ENCODE results near the gene RNF169.

Gene RNF169

DNA sequence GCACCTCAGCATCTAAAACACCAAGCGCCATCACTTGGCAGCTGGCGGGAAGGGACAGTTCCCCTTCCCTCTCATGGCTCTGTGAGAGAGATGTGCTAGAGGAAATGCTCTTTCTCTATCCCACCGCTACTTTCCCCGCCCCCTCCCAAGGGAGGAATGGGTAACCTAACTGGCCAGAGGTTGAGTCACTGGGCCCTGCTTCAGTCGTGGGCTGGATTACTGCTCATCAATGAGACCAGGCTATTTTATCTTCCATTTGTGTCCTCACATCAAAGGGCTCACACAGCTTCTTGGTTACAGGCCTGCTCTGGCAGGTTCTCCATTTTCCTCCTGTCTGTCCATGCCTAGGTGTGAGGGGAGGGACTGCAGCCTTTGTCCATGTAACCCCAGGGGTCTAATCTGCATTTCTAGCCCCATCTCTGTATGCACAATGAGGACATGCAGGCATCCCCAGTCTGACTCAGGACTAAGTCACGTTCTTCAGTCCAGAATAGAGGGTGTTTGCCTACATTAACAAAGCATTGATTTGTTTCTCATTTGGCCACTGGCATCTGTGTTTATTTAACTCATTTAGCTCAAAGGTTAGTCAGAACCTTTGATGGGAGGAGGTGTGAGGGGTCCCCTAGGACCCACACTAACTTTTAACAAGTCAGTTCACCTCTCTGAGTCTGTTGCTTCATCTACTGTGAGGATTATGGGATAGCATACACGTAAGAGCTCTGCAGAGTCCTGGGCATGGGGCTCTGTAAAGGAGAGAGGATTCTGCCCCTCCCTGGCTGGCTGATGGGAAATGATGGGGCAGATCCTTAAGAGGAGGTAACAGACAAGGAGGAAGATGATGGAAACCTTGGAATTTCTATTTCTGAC lies 101.1 kb downstream of the RNF169 start:
- Mint-ChIP-seq H3K36me3 (ENCODE audit: insufficient read depth) (peaks cover 9% of the 10 kb centered on the region), H3K27ac (no peak overlapping the region)
- no peak for ATAC-seq (replicated peaks)

DNA sequence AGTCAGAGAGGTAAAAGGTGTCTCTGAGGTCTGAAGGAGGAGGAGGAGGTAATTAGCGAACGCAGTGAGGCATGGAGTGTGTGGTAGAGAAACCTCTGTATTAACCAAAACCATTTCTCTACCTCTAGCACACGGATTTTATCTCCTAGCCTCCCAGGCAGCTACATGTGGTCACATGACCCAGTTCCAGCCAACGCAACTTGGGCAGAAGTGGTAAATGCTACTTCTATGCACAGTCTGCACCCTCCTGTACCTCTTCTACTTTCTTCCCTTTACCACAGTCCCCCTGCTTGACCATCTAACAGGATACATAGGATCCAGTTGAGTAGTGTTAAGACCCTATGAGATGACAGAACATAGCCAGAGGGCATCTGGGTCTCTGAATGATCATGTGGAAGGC lies 104.6 kb downstream of the RNF169 start:
- Mint-ChIP-seq H3K4me1 (ENCODE audit: low read depth in 2 of 2) (no peaks in the 10 kb centered on the region), H3K36me3 (ENCODE audit: insufficient read depth) (peaks cover 13% of the 10 kb centered on the region), H3K27me3 (no peaks in the 10 kb centered on the region), H3K9me3 (no peaks in the 10 kb centered on the region), H3K4me3 (no peak overlapping the region), H3K27ac (no peak overlapping the region)
- ATAC-seq (replicated peaks) (no peak), DNase-seq (no peak)

More for the DNA sequence above, 101.1 kb downstream of the RNF169 start:
- Mint-ChIP-seq H3K4me3 (no peak overlapping the region), H3K4me1 (ENCODE audit: low read depth in 2 of 2) (peaks cover 18 to 24% of the 10 kb centered on the region in 2 donors), H3K9me3 (no peaks in the 10 kb centered on the region), H3K27me3 (no peaks in the 10 kb centered on the region)
- DNase-seq: no peak

DNA sequence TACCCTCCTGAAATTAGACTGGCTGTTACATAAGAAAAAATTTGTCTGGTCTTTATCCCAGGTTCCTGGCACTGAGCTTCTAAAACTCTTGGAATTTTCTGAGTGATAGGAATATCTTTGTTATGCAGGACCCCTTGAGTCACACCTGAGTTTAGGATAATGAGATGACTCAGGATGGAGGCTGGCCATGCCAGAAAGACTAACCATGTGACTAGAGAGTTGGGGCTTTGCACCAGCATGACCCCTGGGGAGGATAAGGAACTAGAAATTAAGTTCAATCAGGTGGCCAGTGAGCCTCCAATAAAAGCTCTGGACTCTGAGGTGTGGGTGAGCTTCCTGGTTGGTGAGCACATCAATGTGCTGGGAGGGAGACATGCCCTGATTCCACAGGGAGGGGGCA lies 112.1 kb downstream of the RNF169 start:
- Mint-ChIP-seq H3K36me3 (ENCODE audit: insufficient read depth) (peaks cover 20% of the 10 kb centered on the region), H3K4me1 (ENCODE audit: low read depth in 2 of 2) (no peaks in the 10 kb centered on the region), H3K9me3 (peaks cover 0 to 3% of the 10 kb centered on the region in 2 donors), H3K4me3 (no peak overlapping the region), H3K27ac (no peak overlapping the region), H3K27me3 (no peaks in the 10 kb centered on the region)
- no peak for DNase-seq
- no peak for ATAC-seq (replicated peaks)

DNA sequence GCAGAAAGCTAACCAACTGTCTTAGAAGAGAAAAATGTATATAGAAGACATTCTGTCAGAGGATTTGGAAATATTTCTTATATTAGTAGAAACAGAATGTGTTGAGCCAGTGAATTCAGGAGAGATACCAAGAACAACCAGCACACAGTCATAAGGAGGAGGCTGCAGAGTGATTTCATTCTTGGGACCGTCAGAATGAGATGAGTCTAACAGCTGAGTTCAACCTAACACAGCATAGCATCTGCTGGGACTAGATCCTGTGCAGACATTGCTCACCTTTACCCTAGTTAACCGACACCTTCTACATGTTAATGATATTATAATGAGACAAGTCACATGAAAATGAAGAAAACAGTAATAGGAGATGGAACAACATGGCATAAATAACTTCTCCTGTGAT lies 114.8 kb downstream of the RNF169 start:
- H3K27ac Mint-ChIP-seq: no peak overlapping the region
- H3K36me3 Mint-ChIP-seq (ENCODE audit: insufficient read depth): peaks cover 22% of the 10 kb centered on the region
- no peaks in the 10 kb centered on the region for H3K27me3 Mint-ChIP-seq
- no peaks in the 10 kb centered on the region for H3K4me1 Mint-ChIP-seq (ENCODE audit: low read depth in 2 of 2)
- ATAC-seq (replicated peaks): no peak
- H3K9me3 Mint-ChIP-seq: peaks cover 7 to 16% of the 10 kb centered on the region in 2 donors
- H3K4me3 Mint-ChIP-seq: no peak overlapping the region
- no peak for DNase-seq

DNA sequence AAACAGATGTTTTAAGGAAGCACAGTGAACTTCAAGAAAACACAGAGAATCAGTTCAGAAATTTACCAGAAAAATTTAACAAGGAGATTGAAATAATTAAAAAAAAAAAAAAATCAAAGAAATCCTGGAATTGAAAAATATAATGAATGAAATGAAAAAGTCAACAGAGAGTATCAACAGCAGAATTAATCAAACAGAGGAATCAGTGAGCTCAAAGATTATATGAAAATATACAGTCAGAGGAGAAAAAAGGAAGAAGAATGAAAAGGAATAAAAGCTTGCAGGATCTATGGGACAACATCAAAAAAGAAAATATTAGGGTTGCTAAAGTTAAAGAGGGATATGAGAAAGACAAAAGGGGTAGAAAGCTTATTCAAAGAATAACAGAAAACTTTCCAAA lies 117.9 kb downstream of the RNF169 start:
- Mint-ChIP-seq H3K27me3 (no peaks in the 10 kb centered on the region), H3K4me1 (ENCODE audit: low read depth in 2 of 2) (no peaks in the 10 kb centered on the region), H3K27ac (no peak overlapping the region), H3K4me3 (peak overlapping the region in 1 of 2 donors; percentile 3), H3K9me3 (peaks cover 10 to 37% of the 10 kb centered on the region in 2 donors), H3K36me3 (ENCODE audit: insufficient read depth) (peaks cover 15% of the 10 kb centered on the region)
- ATAC-seq (replicated peaks) (no peak), DNase-seq (no peak)

DNA sequence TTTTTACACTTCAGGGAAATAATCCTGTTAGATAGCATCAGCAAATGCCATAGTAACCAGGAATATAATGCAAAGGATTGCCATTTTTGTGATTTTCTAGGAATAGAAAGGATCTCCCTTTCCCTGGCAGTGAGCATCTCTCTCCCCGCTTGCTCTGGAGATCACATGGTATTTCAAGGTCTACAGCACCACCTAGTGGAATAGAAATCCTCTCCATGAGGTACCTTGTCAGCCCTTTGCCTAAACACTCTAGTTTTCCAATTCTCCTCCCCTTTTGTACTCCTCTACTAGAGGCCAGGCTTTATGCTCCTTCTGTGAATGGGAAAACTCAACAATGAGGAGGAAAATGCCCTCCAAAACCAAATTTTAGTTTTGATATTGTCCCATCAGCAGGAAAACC lies 121.8 kb downstream of the RNF169 start:
- ATAC-seq (replicated peaks): no peak

DNA sequence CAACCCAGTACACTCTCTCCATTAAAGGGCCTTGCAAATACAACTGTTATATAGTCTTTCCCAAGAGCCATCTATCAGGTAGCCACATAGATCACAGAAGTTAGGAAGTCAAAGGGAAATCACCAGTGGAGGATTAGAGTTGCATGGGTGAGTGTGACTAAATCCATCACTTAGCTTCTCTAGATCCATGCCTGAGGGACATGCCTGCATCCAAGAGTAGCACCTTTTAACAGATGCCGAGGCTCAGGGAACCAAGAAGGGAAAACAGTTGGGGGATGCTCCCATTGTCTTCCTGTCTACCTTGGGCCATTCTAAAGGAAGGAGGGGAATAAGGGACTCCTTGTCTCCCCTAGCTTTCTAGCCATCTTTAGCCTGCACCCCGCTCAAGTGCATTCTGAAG lies 122.4 kb downstream of the RNF169 start:
- no peak overlapping the region for H3K4me3 Mint-ChIP-seq
- peaks cover 17 to 39% of the 10 kb centered on the region in 2 donors for H3K9me3 Mint-ChIP-seq
- ATAC-seq (replicated peaks): no peak
- DNase-seq: no peak
- H3K36me3 Mint-ChIP-seq (ENCODE audit: insufficient read depth): peaks cover 5% of the 10 kb centered on the region
- no peak overlapping the region for H3K27ac Mint-ChIP-seq
- H3K4me1 Mint-ChIP-seq (ENCODE audit: low read depth in 2 of 2): no peaks in the 10 kb centered on the region
- no peaks in the 10 kb centered on the region for H3K27me3 Mint-ChIP-seq

More for the DNA sequence above, 121.8 kb downstream of the RNF169 start:
- Mint-ChIP-seq H3K9me3 (peaks cover 17 to 39% of the 10 kb centered on the region in 2 donors), H3K27me3 (no peaks in the 10 kb centered on the region), H3K36me3 (ENCODE audit: insufficient read depth) (peaks cover 5% of the 10 kb centered on the region), H3K27ac (no peak overlapping the region), H3K4me1 (ENCODE audit: low read depth in 2 of 2) (no peaks in the 10 kb centered on the region), H3K4me3 (no peak overlapping the region)
- no peak for DNase-seq

DNA sequence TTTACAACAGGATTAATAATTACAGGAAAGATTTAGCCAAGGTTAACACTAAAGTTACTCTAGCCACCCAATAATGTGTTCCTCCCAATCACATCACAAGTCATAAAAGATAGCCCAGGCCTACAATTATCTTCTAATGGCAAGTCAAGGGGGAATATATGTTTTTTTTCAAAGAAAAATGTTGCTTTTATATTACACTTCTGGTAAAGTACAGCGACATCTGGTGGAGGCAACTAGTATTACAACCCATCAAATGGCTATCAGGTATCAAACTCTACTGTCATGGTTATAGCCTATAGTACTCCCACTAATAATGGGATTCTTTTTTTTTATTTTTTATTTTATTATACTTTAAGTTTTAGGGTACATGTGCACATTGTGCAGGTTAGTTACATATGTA lies 128.5 kb downstream of the RNF169 start:
- DNase-seq (no peak), ATAC-seq (replicated peaks) (no peak)
- H3K4me1 Mint-ChIP-seq (ENCODE audit: low read depth in 2 of 2): no peaks in the 10 kb centered on the region
- no peak overlapping the region for H3K4me3 Mint-ChIP-seq
- no peaks in the 10 kb centered on the region for H3K36me3 Mint-ChIP-seq (ENCODE audit: insufficient read depth)
- no peaks in the 10 kb centered on the region for H3K27me3 Mint-ChIP-seq
- H3K27ac Mint-ChIP-seq: no peak overlapping the region
- H3K9me3 Mint-ChIP-seq: peaks cover 0 to 1% of the 10 kb centered on the region in 2 donors

Data from effector memory CD8-positive, alpha-beta T cell (primary cell).